ENCODE results near the gene GRM6. TPM values are rescaled to one million over a fixed set of nuclear protein-coding genes. Genes with fewer than 3 reads are reported as not detected.
A peak's percentile ranks its signal among the peaks of the same experiment; 100 is the strongest.

The GRM6 gene
- total and polyA plus RNA-seq, 9 donors: 0.23 to 1.1 (median 0.59) TPM; not detected in 1

DNA sequence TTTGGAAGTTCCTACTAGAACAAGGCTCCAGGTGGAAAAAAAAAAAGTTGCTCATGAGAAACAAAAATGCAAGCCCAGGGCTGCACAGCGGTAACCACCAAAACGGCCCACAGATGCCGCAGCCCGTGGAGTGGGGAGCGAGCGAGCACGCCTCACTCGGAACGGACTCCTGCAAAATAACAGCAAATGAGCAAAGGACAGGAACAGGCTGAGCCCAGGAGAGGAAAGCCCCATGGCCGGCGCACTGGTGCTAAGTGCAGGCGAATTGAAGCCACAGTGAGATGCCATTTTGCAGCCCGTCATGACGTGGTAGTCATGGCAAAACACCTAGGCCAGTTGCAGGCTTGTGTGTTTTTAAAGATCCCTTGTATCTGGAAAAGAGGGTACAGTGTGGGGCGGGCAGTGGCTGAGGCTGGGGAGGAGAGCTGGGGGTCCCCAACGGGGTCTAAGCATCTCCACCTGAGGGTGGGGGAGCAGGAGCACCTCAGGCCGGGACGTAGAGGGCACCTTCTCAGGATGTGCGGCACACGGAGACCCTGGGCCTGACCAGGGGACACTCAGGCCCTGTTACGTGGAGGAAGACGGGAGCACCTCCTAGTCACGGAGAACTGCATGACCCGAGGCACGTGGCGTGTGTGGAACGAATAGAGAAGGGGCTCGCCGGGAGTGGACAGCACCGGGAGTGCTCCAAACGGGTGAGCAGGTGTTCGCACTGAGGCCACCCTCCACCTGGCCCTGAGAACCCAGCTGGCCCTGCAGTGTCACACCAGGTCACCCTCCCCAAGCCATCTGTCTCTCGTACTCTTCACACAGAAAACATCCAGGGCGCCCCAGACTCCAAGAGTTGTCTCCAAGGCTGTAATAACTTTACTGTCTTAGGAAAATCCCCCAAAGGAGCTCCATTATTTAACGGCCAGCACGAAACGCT is 10.7 kb downstream of the GRM6 start:
- Histone ChIP-seq H3K4me3 (ENCODE audit: low read length) (no peak overlapping the region), H3K9me3 (replicated peaks; ENCODE audit: control insufficient read depth, low read depth, low read length) (peaks cover 81% of the 10 kb centered on the region)
- 96% methylated on average over 37 of the region's 37 CpGs for WGBS (ENCODE audit: insufficient coverage)

DNA sequence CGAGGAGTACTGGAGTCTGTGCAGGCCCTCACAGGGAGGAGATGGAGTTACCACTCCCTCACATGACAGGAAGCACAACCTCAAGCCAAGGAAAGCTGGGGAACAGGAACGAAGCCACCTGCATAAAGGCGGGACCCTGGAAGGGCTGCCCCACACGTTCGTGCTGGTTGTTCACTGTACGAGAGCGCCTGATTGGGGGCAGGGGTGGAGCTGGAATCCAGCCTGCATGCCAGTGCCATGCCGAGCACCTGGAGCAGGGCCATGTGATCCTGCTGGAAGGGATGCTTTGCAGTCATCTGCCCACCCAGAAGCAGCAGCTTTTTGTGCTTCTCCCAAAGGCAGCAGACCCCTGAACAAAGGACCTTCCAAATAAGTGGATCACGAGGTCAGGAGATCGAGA is 11.4 kb downstream of the GRM6 start:
- peaks cover 82% of the 10 kb centered on the region for H3K9me3 ChIP-seq (replicated peaks; ENCODE audit: control insufficient read depth, low read depth, low read length)
- H3K27me3 ChIP-seq (ENCODE audit: control insufficient read depth, insufficient read depth, low read length): no peaks in the 10 kb centered on the region
- no peak overlapping the region for H3K4me3 ChIP-seq (ENCODE audit: low read length)
- no peak for DNase-seq
- 98% methylated on average over 9 of the region's 10 CpGs for WGBS (ENCODE audit: insufficient coverage)
- H3K27ac ChIP-seq (ENCODE audit: low read length): no peak overlapping the region
- no peaks in the 10 kb centered on the region for H3K36me3 ChIP-seq (ENCODE audit: control insufficient read depth, insufficient read depth, low read length)
- H3K4me1 ChIP-seq (ENCODE audit: control insufficient read depth, insufficient read depth, low read length): no peaks in the 10 kb centered on the region

More for the DNA sequence above, 10.7 kb downstream of the GRM6 start:
- DNase-seq: no peak
- no peak overlapping the region for H3K27ac ChIP-seq (ENCODE audit: low read length)
- no peaks in the 10 kb centered on the region for H3K4me1 ChIP-seq (ENCODE audit: control insufficient read depth, insufficient read depth, low read length)
- H3K36me3 ChIP-seq (ENCODE audit: control insufficient read depth, insufficient read depth, low read length): no peaks in the 10 kb centered on the region
- H3K27me3 ChIP-seq (ENCODE audit: control insufficient read depth, insufficient read depth, low read length): no peaks in the 10 kb centered on the region

DNA sequence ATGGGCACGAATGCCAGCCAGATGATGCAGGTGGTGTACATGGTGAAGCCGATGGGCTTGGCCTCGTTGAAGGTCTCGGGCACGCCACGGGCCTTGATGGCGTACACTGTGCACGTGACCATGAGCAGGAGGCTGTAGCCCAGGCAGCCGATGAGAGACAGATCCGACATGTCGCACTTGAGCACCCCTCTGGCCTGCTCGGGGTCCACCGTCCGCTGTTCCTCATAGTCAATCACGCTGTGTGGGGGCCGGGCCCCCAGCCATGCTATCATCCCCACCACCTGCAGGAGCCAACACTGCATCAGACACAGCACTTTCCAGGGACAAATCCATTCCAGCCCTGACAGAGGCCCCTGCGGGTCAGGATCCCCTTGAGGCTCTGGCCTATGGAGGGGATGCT is 12.2 kb downstream of the GRM6 start:
- 97% methylated on average over 17 of the region's 17 CpGs for WGBS (ENCODE audit: insufficient coverage)
- no peaks in the 10 kb centered on the region for H3K27me3 ChIP-seq (ENCODE audit: control insufficient read depth, insufficient read depth, low read length)
- H3K27ac ChIP-seq (ENCODE audit: low read length): no peak overlapping the region
- no peak overlapping the region for H3K4me3 ChIP-seq (ENCODE audit: low read length)
- no peaks in the 10 kb centered on the region for H3K4me1 ChIP-seq (ENCODE audit: control insufficient read depth, insufficient read depth, low read length)
- no peak for DNase-seq
- peaks cover 82% of the 10 kb centered on the region for H3K9me3 ChIP-seq (replicated peaks; ENCODE audit: control insufficient read depth, low read depth, low read length)
- no peaks in the 10 kb centered on the region for H3K36me3 ChIP-seq (ENCODE audit: control insufficient read depth, insufficient read depth, low read length)

DNA sequence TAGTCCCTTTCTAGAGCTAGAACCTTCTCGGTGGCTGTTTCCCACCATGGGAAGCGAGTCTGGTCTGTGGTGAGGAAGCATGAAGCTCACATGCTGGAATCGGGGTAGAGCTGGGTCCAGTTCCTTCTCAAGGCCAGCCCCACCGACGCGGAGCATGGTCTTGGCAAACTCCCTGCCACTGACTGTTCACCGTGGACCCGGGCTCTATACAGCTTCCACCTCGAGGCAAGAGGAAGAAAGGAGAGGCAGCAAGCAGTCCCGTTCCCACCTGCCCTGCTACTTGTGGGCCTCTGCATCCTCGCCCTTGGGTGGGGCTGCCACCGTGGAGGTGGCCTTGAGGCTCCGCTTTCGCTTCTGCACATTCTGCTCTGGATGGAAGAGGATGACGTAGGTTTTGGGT is 13.7 kb downstream of the GRM6 start:
- Histone ChIP-seq H3K27me3 (ENCODE audit: control insufficient read depth, insufficient read depth, low read length) (no peaks in the 10 kb centered on the region), H3K4me3 (ENCODE audit: low read length) (no peak overlapping the region), H3K27ac (ENCODE audit: low read length) (no peak overlapping the region), H3K9me3 (replicated peaks; ENCODE audit: control insufficient read depth, low read depth, low read length) (peaks cover 85% of the 10 kb centered on the region), H3K36me3 (ENCODE audit: control insufficient read depth, insufficient read depth, low read length) (no peaks in the 10 kb centered on the region), H3K4me1 (ENCODE audit: control insufficient read depth, insufficient read depth, low read length) (no peaks in the 10 kb centered on the region)
- DNase-seq: no peak
- WGBS (ENCODE audit: insufficient coverage): 92% methylated on average over 10 of the region's 15 CpGs

DNA sequence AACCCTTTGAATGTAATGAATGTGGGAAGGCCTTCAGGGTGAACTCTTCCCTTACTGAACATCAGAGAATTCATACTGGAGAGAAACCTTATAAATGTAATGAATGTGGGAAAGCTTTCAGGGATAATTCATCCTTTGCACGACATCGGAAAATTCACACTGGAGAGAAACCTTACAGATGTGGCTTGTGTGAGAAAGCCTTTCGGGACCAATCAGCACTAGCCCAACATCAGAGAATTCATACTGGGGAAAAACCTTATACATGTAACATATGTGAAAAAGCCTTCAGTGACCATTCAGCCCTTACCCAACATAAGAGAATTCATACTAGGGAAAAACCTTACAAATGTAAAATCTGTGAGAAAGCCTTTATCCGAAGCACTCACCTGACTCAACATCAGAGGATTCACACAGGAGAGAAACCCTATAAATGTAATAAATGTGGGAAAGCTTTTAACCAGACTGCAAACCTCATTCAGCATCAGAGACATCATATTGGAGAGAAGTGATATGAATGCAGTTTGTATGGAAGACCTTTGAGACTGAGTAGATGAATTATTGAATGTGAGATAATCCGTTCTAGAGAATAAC is 29.6 kb downstream of the GRM6 start:
- peaks cover 80% of the 10 kb centered on the region for H3K9me3 ChIP-seq (replicated peaks; ENCODE audit: control insufficient read depth, low read depth, low read length)
- H3K36me3 ChIP-seq (ENCODE audit: control insufficient read depth, insufficient read depth, low read length): peaks cover 18% of the 10 kb centered on the region
- WGBS (ENCODE audit: insufficient coverage): 100% methylated on average over 1 of the region's 5 CpGs
- H3K27ac ChIP-seq (ENCODE audit: low read length): no peak overlapping the region
- no peak for DNase-seq
- H3K4me3 ChIP-seq (ENCODE audit: low read length): no peak overlapping the region
- no peaks in the 10 kb centered on the region for H3K4me1 ChIP-seq (ENCODE audit: control insufficient read depth, insufficient read depth, low read length)
- H3K27me3 ChIP-seq (ENCODE audit: control insufficient read depth, insufficient read depth, low read length): no peaks in the 10 kb centered on the region

DNA sequence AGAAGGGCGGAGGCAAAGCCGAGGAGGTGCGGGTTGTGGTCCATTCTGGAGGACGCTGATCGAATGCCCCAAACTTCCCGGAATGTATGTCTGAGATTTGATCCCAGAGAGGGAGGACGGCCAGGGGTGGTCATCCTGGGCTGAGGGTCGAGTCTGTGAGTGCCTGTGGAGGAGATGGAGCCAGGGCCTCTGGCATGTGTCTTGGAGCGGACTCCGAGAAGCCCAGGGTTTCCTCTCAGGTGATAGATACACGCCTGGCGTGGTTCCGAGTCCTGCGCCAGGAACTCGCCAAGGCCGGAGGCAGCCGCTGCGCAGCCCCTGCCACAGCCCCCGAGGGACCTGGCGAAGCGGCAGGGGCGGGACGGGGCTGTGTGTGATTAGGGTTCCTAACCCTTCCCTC is 53.8 kb downstream of the GRM6 start:
- H3K27ac ChIP-seq (ENCODE audit: low read length): peak overlapping the region; percentile 79
- H3K4me1 ChIP-seq (ENCODE audit: control insufficient read depth, insufficient read depth, low read length): peaks cover 12% of the 10 kb centered on the region
- H3K36me3 ChIP-seq (ENCODE audit: control insufficient read depth, insufficient read depth, low read length): peaks cover 40% of the 10 kb centered on the region
- H3K27me3 ChIP-seq (ENCODE audit: control insufficient read depth, insufficient read depth, low read length): no peaks in the 10 kb centered on the region
- peak; percentile 48 for DNase-seq
- peak overlapping the region; percentile 73 for H3K4me3 ChIP-seq (ENCODE audit: low read length)
- peaks cover 38% of the 10 kb centered on the region for H3K9me3 ChIP-seq (replicated peaks; ENCODE audit: control insufficient read depth, low read depth, low read length)
- 4% methylated on average over 21 of the region's 23 CpGs for WGBS (ENCODE audit: insufficient coverage)

DNA sequence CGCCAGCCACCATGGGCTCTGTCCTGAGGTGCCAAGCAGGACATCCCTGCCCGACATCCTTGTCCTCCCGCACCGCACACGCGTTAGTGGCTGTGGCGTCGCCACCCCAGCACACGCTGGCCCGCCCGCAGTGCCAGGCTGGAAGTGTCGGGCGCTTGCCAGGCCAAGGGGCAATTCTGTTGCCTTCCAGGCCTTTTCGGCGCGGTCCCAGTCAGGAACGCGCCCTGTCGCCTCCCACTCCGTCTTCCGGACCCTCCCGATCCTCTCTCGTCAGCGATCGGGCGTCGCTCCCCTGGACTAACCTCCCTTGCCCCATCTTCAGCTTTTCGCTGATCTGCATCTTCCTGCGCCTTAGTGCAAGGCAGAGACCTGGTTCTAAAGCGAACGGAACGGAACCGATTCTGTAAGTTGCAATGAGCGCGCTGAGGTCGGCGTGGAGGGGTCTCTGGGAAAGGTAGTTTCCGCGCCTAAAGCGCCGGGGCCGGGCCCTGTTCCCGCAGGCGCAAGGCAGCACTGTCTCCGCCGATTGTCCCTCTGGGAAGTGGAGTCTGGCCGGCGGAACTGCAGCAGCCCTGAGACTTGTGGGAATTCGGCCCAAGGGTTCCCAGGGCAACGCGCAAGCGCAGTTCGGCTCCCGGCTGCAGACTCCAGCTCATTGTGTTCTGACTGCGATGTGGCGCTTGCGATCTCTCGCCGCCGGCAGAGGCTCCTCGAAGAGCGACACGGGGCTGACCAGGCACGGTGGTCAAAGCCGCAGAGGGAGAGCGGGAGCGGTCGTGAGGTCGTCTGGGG is 54.4 kb downstream of the GRM6 start, which contains the start of gene ZNF454:
Gene ZNF454, plus strand, starts transcription at position 630 of the 792 bp plus-strand sequence. CDS start 1,594 bp downstream, outside the sequence.
- peaks cover 34% of the 10 kb centered on the region for H3K36me3 ChIP-seq (ENCODE audit: control insufficient read depth, insufficient read depth, low read length)
- WGBS (ENCODE audit: insufficient coverage): 1% methylated on average over 62 of the region's 69 CpGs
- H3K9me3 ChIP-seq (replicated peaks; ENCODE audit: control insufficient read depth, low read depth, low read length): peaks cover 44% of the 10 kb centered on the region
- peak within 1 kb of the TSS; percentile 73 for H3K4me3 ChIP-seq (ENCODE audit: low read length)
- no peaks in the 10 kb centered on the region for H3K27me3 ChIP-seq (ENCODE audit: control insufficient read depth, insufficient read depth, low read length)
- peak; percentile 98 for DNase-seq
- peak within 1 kb of the TSS; percentile 79 for H3K27ac ChIP-seq (ENCODE audit: low read length)
- peaks cover 12% of the 10 kb centered on the region for H3K4me1 ChIP-seq (ENCODE audit: control insufficient read depth, insufficient read depth, low read length)

DNA sequence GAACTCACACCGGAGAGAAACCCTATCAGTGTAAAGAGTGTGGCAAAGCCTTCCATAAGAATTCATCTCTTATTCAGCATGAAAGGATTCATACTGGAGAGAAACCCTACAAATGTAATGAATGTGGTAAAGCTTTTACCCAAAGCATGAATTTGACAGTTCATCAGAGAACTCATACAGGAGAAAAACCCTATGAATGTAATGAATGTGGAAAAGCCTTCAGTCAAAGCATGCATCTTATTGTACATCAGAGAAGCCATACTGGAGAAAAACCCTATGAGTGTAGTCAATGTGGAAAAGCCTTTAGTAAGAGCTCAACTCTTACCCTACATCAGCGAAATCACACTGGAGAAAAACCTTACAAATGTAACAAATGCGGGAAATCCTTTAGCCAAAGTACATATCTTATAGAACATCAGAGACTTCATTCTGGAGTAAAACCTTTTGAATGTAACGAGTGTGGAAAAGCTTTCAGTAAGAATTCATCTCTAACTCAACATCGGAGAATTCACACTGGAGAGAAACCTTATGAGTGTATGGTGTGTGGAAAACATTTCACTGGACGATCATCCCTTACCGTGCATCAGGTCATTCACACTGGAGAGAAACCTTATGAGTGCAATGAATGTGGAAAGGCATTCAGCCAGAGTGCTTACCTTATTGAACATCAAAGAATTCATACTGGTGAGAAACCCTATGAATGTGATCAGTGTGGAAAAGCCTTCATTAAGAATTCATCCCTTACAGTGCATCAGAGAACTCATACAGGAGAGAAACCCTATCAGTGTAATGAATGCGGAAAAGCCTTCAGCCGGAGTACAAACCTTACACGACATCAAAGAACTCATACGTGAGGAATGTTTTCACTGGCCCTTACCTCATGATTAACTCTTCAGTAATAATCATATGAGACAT is 63.0 kb downstream of the GRM6 start:
- no peak overlapping the region for H3K27ac ChIP-seq (ENCODE audit: low read length)
- no peak overlapping the region for H3K4me3 ChIP-seq (ENCODE audit: low read length)
- no peaks in the 10 kb centered on the region for H3K4me1 ChIP-seq (ENCODE audit: control insufficient read depth, insufficient read depth, low read length)
- no peak for DNase-seq
- H3K27me3 ChIP-seq (ENCODE audit: control insufficient read depth, insufficient read depth, low read length): no peaks in the 10 kb centered on the region
- WGBS (ENCODE audit: insufficient coverage): no CpG with 5 or more reads among the region's 11 CpGs
- peaks cover 15% of the 10 kb centered on the region for H3K36me3 ChIP-seq (ENCODE audit: control insufficient read depth, insufficient read depth, low read length)
- peaks cover 90% of the 10 kb centered on the region for H3K9me3 ChIP-seq (replicated peaks; ENCODE audit: control insufficient read depth, low read depth, low read length)

All from muscle of leg (tissue), 11 donors.